HG02610 (cell line): ENCODE measurements around the gene FLOT1.
A peak's percentile ranks its signal among the peaks of the same experiment; 100 is the strongest.
"Not testable (repeated sequence)": the region's sequence is repeated elsewhere in the genome, so short reads cannot be mapped to it uniquely, and the experiment has no call there.

ENCODE experiments used
- ATAC-seq: cut with Tn5 transposase; IDR thresholded peaks from one replicate; pipeline ENCODE4 v1.9.1; 2021; ENCODE audit warnings: mild to moderate bottlenecking, moderate library complexity; ENCODE audit not compliant: unreplicated experiment

FLOT1 gene

GRCh38 chr6:30723843-30724741 lies 18.4 kb downstream of the FLOT1 start:
- ATAC-seq = not testable (repeated sequence)

- not testable (repeated sequence) for ATAC-seq
Measured at GRCh38 chr6:30723159-30723842, 19.2 kb downstream of the FLOT1 start.

GRCh38 chr6:30722280-30723112 lies 20.0 kb downstream of the FLOT1 start:
- ATAC-seq = no peak

- not testable (repeated sequence) for ATAC-seq
Measured at GRCh38 chr6:30722025-30722279, 20.5 kb downstream of the FLOT1 start.

- ATAC-seq = peak; percentile 18
Measured at GRCh38 chr6:30721198-30722024, 21.1 kb downstream of the FLOT1 start.

- no peak for ATAC-seq
Measured at GRCh38 chr6:30720738-30721197, 21.7 kb downstream of the FLOT1 start.

GRCh38 chr6:30719791-30720737 lies 22.4 kb downstream of the FLOT1 start, which contains the start of gene TUBB:
Gene TUBB, plus strand, starts transcription at chr6:30720352. Its CDS starts 155 bp downstream, at chr6:30720507.
- peak; percentile 46 for ATAC-seq

- no peak for ATAC-seq
Measured at GRCh38 chr6:30719356-30719755, 23.1 kb downstream of the FLOT1 start.

- not testable (repeated sequence) for ATAC-seq
Measured at GRCh38 chr6:30717845-30718720, 24.4 kb downstream of the FLOT1 start.

- peak; percentile 74 for ATAC-seq
Measured at GRCh38 chr6:30717129-30717844, 25.2 kb downstream of the FLOT1 start, which contains the start of gene MDC1. Gene MDC1, minus strand, starts transcription at chr6:30717281. Its CDS starts 2,106 bp downstream, at chr6:30715175.

GRCh38 chr6:30716879-30717128 lies 25.7 kb downstream of the FLOT1 start:
- no peak for ATAC-seq

- no peak for ATAC-seq
Measured at GRCh38 chr6:30714263-30714662, 28.2 kb downstream of the FLOT1 start.

- no peak for ATAC-seq
Measured at GRCh38 chr6:30712441-30712945, 30.0 kb downstream of the FLOT1 start.

- no peak for ATAC-seq
Measured at GRCh38 chr6:30711758-30712380, 30.6 kb downstream of the FLOT1 start.

- no peak for ATAC-seq
Measured at GRCh38 chr6:30709101-30709868, 33.2 kb downstream of the FLOT1 start.

- no peak for ATAC-seq
Measured at GRCh38 chr6:30707281-30707850, 35.1 kb downstream of the FLOT1 start.
